SK-N-SH (cell line): ENCODE results near the gene MARK4. TPM values are rescaled to one million over a fixed set of nuclear protein-coding genes. Genes with fewer than 3 reads are reported as not detected.
"Not testable (repeated sequence)": the region's sequence is repeated elsewhere in the genome, so short reads cannot be mapped to it uniquely, and the experiment has no call there.

Experiments
- CTCF ChIA-PET: fragments of 300-600, 350-600 bp; formaldehyde crosslinking; extraction: SDS; loops from one replicate; lab custom pipeline; 2021; lab: Yijun Ruan, JAX
- POLR2A ChIA-PET: fragments of 350-600 bp; sonication (Branson Sonifier 250); formaldehyde crosslinking; extraction: SDS; loops from one replicate; lab custom pipeline; 2020; ENCODE audit warnings: antibody characterized with exemption, inconsistent platforms; lab: Yijun Ruan, JAX
- DNase-seq: peaks from one replicate; pipeline ENCODE4 v3.0.0; 2012
- H2AFZ ChIP-seq: fragments of 200-600 bp; sonication (generic); 2 replicates; pipeline ENCODE4 v1.8.1; 2016; ENCODE audit warnings: antibody characterized with exemption, mild to moderate bottlenecking, low read depth
- H3F3A ChIP-seq: fragments of 200-600 bp; sonication (generic); replicated peaks from 2 replicates; pipeline ENCODE3; 2016; ENCODE audit warnings: antibody characterized with exemption, mild to moderate bottlenecking; ENCODE audit not compliant: insufficient read depth
- H3K27ac ChIP-seq, 2 experiments: fragments of 200-500 bp in 1 of 2; fragments of 200-600 bp in 1 of 2; sonication (Bioruptor generic) in 1 of 2; sonication (generic), shearing (Covaris generic) in 1 of 2; 2 replicates each; pipeline versions ENCODE4 v1.5.1 to v1.6.1; 2014 to 2016; ENCODE audit warnings: low read depth in 2 of 2, inconsistent platforms in 1 of 2, low read length in 1 of 2, mild to moderate bottlenecking in 1 of 2, mixed read lengths in 1 of 2
- H3K27me3 ChIP-seq: fragments of 200-600 bp; sonication (generic), shearing (Covaris generic); 2 replicates; pipeline ENCODE4 v1.6.1; 2016; ENCODE audit warnings: mixed run types; ENCODE audit not compliant: insufficient read depth
- H3K36me3 ChIP-seq, 2 experiments: fragments of 200-500 bp in 1 of 2; fragments of 200-600 bp in 1 of 2; sonication (Bioruptor generic) in 1 of 2; sonication (generic) in 1 of 2; replicated peaks in 1 of 2; 2 replicates each; pipeline versions ENCODE3 to v1.5.1; 2014 to 2016; ENCODE audit warnings: low read length in 1 of 2, mild to moderate bottlenecking in 1 of 2; ENCODE audit not compliant: insufficient read depth in 2 of 2, control insufficient read depth in 1 of 2
- H3K4me1 ChIP-seq, 2 experiments: fragments of 200-500 bp in 1 of 2; fragments of 200-600 bp in 1 of 2; sonication (Bioruptor generic) in 1 of 2; sonication (generic), shearing (Covaris generic) in 1 of 2; 2 replicates each; pipeline versions ENCODE4 v1.5.1 to v1.6.1; 2014 to 2016; ENCODE audit warnings: low read depth in 1 of 2, low read length in 1 of 2, mixed run types in 1 of 2; ENCODE audit not compliant: insufficient read depth in 2 of 2, control insufficient read depth in 1 of 2
- H3K4me2 ChIP-seq: fragments of 200-600 bp; sonication (generic), shearing (Covaris generic); 2 replicates; pipeline ENCODE4 v1.6.1; 2017; ENCODE audit warnings: mixed run types
- H3K4me3 ChIP-seq, 2 experiments: fragments of 200-500 bp in 1 of 2; fragments of 200-600 bp in 1 of 2; sonication (Bioruptor generic) in 1 of 2; sonication (generic), shearing (Covaris generic) in 1 of 2; 2 replicates each; pipeline versions ENCODE4 v1.5.1 to v1.8.1; 2014 to 2016; ENCODE audit warnings: low read depth in 2 of 2, inconsistent platforms in 1 of 2, low read length in 1 of 2, mild to moderate bottlenecking in 1 of 2, mixed read lengths in 1 of 2, moderate library complexity in 1 of 2
- H3K79me2 ChIP-seq: fragments of 200-600 bp; sonication (generic); 2 replicates; pipeline ENCODE4 v1.8.1; 2017; ENCODE audit warnings: mild to moderate bottlenecking; ENCODE audit not compliant: insufficient read depth
- H3K9ac ChIP-seq: fragments of 200-600 bp; sonication (generic); 2 replicates; pipeline ENCODE4 v1.6.1; 2017; ENCODE audit warnings: mixed run types
- H3K9me2 ChIP-seq: fragments of 200-600 bp; sonication (generic); 2 replicates; pipeline ENCODE4 v1.6.1; 2017; ENCODE audit warnings: mixed run types
- H3K9me3 ChIP-seq: fragments of 200-600 bp; sonication (generic); 2 replicates; pipeline ENCODE4 v1.6.1; 2017; ENCODE audit warnings: mixed run types, mild to moderate bottlenecking, moderate library complexity
- H4K20me1 ChIP-seq: fragments of 200-600 bp; sonication (generic); 2 replicates; pipeline ENCODE4 v1.6.1; 2017; ENCODE audit warnings: mild to moderate bottlenecking, mixed run types; ENCODE audit not compliant: insufficient read depth
- EZH2phosphoT487 ChIP-seq: fragments of 200-600 bp; sonication (generic); IDR thresholded peaks from 2 replicates; pipeline ENCODE4 v1.6.1; 2017; ENCODE audit warnings: low read depth, mixed run types, mild to moderate bottlenecking, antibody characterized with exemption, moderate library complexity, borderline replicate concordance
- GABPA ChIP-seq: IDR thresholded peaks from 2 replicates; pipeline ENCODE4 v1.4.0; 2012; ENCODE audit warnings: low read depth, mild to moderate bottlenecking
- NFIC ChIP-seq: IDR thresholded peaks from 2 replicates; pipeline ENCODE4 v1.4.0; 2012; ENCODE audit warnings: borderline replicate concordance
- RFX5 ChIP-seq: IDR thresholded peaks from 2 replicates; pipeline ENCODE4 v1.6.1; 2012; ENCODE audit warnings: mild to moderate bottlenecking, improper control_type of control experiment, low read length
- TAF1 ChIP-seq: IDR thresholded peaks from 2 replicates; pipeline ENCODE4 v1.6.1; 2012; ENCODE audit warnings: low read depth, mild to moderate bottlenecking, low read length, moderate library complexity, borderline replicate concordance
- WGBS: methylation state at CpG from one replicate; pipeline ENCODE4 v1.1.6; 2017; ENCODE audit warnings: low lambda C conversion rate; 5-methylcytosine and 5-hydroxymethylcytosine counted together
- polyA plus RNA-seq, 3 experiments: library from polyadenylated mRNA; depleted of rRNA; stranded (reverse); fragments of >200 nt; gene quantifications; 2 replicates each; pipeline ENCODE4 v1.2.3, GENCODE V29; 2012

MARK4 gene
- polyA plus RNA-seq, 1 of the 3 experiments (the other 2 are of a cell fraction), result 16.3 TPM

DNA sequence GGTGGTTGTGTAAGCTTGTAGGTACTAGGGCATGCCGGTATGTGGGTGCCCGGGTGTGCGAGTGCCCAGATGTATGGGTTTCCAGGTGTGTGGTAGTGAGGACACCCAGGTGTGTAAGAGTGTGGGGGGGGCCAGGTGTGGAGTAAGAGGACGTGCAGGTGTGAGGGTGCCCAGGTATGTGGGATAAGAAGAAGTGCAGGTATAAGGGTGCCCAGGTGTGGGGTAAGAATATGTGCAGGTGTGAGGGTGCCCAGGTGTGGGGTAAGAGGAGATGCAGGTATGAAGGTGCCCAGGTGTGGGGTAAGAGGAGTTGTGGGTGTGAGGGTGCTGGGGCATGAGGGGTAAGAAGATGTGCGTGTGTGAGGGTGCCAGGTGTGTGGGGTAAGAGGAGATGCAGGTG is 14.3 kb downstream of the MARK4 start:
- Histone ChIP-seq H3K79me2 (no peaks in the 10 kb centered on the region), H2AFZ (no peak overlapping the region), H3K9me2 (no peaks in the 10 kb centered on the region), H3K4me3 (no peak overlapping the region), H3K27ac (no peak overlapping the region), H3K9ac (no peak overlapping the region)
- CTCF ChIA-PET, result interaction anchor here (1.5 to 2.0 kb wide), 2 partner anchors 17 to 73 kb away, joined by 4 to 5 read pairs; no protein-coding TSS in a partner anchor
- TF ChIP-seq EZH2phosphoT487 (no peak), RFX5 (no peak), GABPA (no peak), NFIC (no peak), TAF1 (no peak)
- TF ChIP-seq, all 33 proteins: peak for 0
- Histone ChIP-seq H3K4me2 (no peak overlapping the region), H3K27me3 (no peaks in the 10 kb centered on the region), H3K4me1 (no peaks in the 10 kb centered on the region), H4K20me1 (no peaks in the 10 kb centered on the region), H3K9me3 (no peaks in the 10 kb centered on the region), H3F3A (peaks cover 4% of the 10 kb centered on the region), H3K36me3 (peaks cover 0 to 3% of the 10 kb centered on the region in 2 experiments)
- POLR2A ChIA-PET, result no interaction called here
- no peak for DNase-seq
- 91% methylated on average over 5 of the region's 5 CpGs for WGBS

DNA sequence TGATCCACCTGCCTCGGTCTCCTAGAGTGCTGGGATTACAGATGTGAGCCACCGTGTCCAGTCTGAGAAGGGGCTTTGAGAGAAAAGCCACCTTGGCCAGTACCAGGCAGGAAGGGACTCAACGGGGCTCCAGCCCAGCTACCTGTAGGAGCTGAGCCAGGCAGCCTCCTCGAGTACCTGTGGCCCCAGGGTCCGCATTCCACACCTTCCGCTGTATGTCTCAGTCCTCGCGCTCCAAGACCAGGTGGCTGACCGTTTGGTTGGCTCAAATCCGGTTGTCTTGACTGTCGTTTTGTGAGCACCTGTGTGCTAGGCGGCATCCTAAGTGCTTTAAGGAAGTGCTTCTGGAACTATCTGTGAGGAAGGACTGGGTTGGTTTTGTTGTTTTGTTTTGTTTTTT is 16.2 kb downstream of the MARK4 start:
- no peak for TF ChIP-seq GABPA
- no peaks in the 10 kb centered on the region for H3F3A ChIP-seq
- no peak overlapping the region for H3K27ac ChIP-seq
- no peak overlapping the region for H3K4me2 ChIP-seq
- no peaks in the 10 kb centered on the region for H3K79me2 ChIP-seq
- WGBS, result 94% methylated on average over 11 of the region's 12 CpGs
- H3K9me3 ChIP-seq, result no peaks in the 10 kb centered on the region
- no peaks in the 10 kb centered on the region for H3K9me2 ChIP-seq
- no peaks in the 10 kb centered on the region for H3K4me1 ChIP-seq
- no peaks in the 10 kb centered on the region for H3K27me3 ChIP-seq
- H4K20me1 ChIP-seq, result no peaks in the 10 kb centered on the region
- no peak overlapping the region for H2AFZ ChIP-seq
- no peak for DNase-seq
- ChIA-PET CTCF (interaction anchor here (1.0 to 1.2 kb wide), 2 partner anchors 12 to 21 kb away, joined by 3 read pairs; no protein-coding TSS in a partner anchor), POLR2A (no interaction called here)
- H3K9ac ChIP-seq, result no peak overlapping the region
- peaks cover 8 to 13% of the 10 kb centered on the region in 2 experiments for H3K36me3 ChIP-seq
- no peak overlapping the region for H3K4me3 ChIP-seq

DNA sequence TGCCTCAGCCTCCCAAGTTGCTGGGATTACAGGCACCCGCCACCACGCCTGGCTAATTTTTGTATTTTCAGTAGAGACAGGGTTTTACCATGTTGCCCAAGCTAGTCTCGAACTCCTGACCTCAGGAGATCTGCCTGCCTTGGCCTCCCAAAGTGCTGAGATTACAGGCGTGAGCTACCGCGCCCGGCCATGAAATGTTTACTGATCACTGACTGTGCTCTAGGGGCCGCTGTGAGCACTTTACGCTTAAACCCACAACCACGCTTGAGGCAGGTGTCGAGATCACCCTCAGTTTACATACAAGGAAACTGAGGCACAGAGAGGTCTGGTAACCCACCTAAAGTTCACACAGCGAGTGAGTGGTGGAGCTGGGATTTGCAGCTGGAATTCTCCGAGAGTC is 18.9 kb downstream of the MARK4 start:
- H3F3A ChIP-seq, POLR2A ChIA-PET, H3K9me3 ChIP-seq, H3K27ac ChIP-seq, H3K9ac ChIP-seq, H3K79me2 ChIP-seq, DNase-seq, H3K4me3 ChIP-seq, H3K4me2 ChIP-seq, H4K20me1 ChIP-seq, H3K27me3 ChIP-seq, H3K4me1 ChIP-seq, H3K9me2 ChIP-seq, H2AFZ ChIP-seq: not testable (repeated sequence)
- WGBS, result 93% methylated on average over 13 of the region's 13 CpGs
- CTCF ChIA-PET, result interaction anchor here (0.9 to 1.6 kb wide), 2 partner anchors 17 to 170 kb away, joined by 3 to 4 read pairs; no protein-coding TSS in a partner anchor
- H3K36me3 ChIP-seq, result peaks cover 13 to 17% of the 10 kb centered on the region in 2 experiments
